ENCODE data around the gene ADGRF3. TPM values are rescaled to one million over a fixed set of nuclear protein-coding genes. Genes with fewer than 3 reads are reported as not detected.

Gene ADGRF3
- total and polyA plus RNA-seq, 2 of the 13 experiments (the other 11 are each of a cell fraction or from before 2014, with no cell fraction given) = 0.40 to 1.5 TPM

DNA sequence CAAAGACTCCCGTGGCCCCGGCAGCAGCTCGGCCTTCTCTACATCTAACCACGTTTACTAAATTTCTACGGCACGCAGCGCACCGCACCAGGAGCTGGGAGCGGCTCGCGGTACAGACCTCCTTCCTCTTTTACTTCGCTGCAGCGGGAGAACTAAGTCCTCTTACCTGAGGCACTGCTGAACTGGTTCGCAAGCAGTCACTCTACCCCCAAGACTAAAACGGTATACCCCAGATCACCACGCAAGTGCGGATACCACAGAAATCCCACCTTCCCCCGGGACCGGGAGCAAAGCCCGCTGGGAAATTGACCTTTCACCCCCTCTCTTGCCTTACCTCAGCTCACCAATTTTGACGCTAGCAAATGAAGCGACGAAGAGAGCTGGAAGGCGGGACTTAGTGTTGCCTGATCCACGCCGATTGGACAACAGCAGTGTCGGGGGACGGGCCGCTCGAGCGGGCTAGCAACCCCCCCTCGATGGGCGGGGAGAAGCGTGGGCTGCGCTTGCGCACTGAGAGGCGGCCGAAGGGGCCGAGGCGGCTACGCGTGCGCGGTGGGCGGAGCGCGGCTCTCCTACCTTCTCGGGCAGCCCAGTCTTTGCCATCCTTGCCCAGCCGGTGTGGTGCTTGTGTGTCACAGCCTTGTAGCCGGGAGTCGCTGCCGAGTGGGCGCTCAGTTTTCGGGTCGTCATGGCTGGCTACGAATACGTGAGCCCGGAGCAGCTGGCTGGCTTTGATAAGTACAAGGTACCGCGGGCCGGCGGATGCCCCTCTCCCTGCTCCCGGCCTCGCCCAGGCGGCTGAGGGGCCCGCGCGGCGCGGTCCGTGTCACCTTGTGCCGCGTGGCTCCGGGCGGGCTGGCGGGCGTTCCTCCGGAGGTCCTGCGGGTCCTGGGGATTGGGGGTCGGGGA, 790 bp downstream of the ADGRF3 start, which contains the start of gene SELENOI (continued):
- TF ChIP-seq MYNN (CRISPR knock-in tag; IDR thresholded peaks at IDR 0.05; ENCODE audit: low read depth) (no peak), ZNF451 (CRISPR knock-in tag; IDR thresholded peaks at IDR 0.05) (0 out of 2 replicates have a peak, but pooled peaks have one; percentile 18), ZNF570 (CRISPR knock-in tag; IDR thresholded peaks at IDR 0.05; ENCODE audit: borderline replicate concordance) (no peak), PAF1 (CRISPR knock-in tag; IDR thresholded peaks at IDR 0.05) (no peak), ZMYM4 (CRISPR knock-in tag; IDR thresholded peaks at IDR 0.05) (peak; percentile 91), HMGXB3 (CRISPR knock-in tag; IDR thresholded peaks at IDR 0.05; ENCODE audit: borderline replicate concordance) (0 out of 2 replicates have a peak, but pooled peaks have one; percentile 47), TCF12 (IDR thresholded peaks at IDR 0.05) (no peak), TCF12 (CRISPR knock-in tag; IDR thresholded peaks at IDR 0.05) (peak; percentile 77; the same call in 1 of the 2 replicates), ETV6 (CRISPR knock-in tag; conservative IDR thresholded peaks at IDR 0.05) (peak; percentile 58; the same call in 1 of the 2 replicates), MTERF4 (CRISPR knock-in tag; IDR thresholded peaks at IDR 0.05) (no peak), MEIS1 (CRISPR knock-in tag; IDR thresholded peaks at IDR 0.05; ENCODE audit: borderline replicate concordance) (no peak; the same call in 1 of the 2 replicates), ZFAT (CRISPR knock-in tag; conservative IDR thresholded peaks at IDR 0.05) (no peak), GMEB1 (CRISPR knock-in tag; IDR thresholded peaks at IDR 0.05; ENCODE audit: borderline replicate concordance) (peak; percentile 90), POGK (CRISPR knock-in tag; conservative IDR thresholded peaks at IDR 0.05) (peak; percentile 83), ZNF430 (CRISPR knock-in tag; IDR thresholded peaks at IDR 0.05) (peak; percentile 82), NFIC (IDR thresholded peaks at IDR 0.05; ENCODE audit: low read length) (no peak), FOXA3 (CRISPR knock-in tag; IDR thresholded peaks at IDR 0.05) (peak; percentile 51), KLF11 (CRISPR knock-in tag; IDR thresholded peaks at IDR 0.05) (peak; percentile 67), TSC22D2 (CRISPR knock-in tag; IDR thresholded peaks at IDR 0.05; ENCODE audit: borderline replicate concordance) (peak; percentile 58), ZNF343 (CRISPR knock-in tag; IDR thresholded peaks at IDR 0.05) (no peak; the same call in 1 of the 2 replicates), ZNF550 (CRISPR knock-in tag; IDR thresholded peaks at IDR 0.05; ENCODE audit: borderline replicate concordance) (no peak)
